HG02943 (cell line): Measurements from ENCODE around the gene LGALS8.
"Not testable (repeated sequence)": the region's sequence is repeated elsewhere in the genome, so short reads cannot be mapped to it uniquely, and the experiment has no call there.

Source experiments
- ATAC-seq: cut with Tn5 transposase; IDR thresholded peaks from one replicate; pipeline ENCODE4 v1.9.1; 2021; ENCODE audit warnings: mild to moderate bottlenecking, low read depth, moderate library complexity; ENCODE audit not compliant: unreplicated experiment

Gene LGALS8

DNA sequence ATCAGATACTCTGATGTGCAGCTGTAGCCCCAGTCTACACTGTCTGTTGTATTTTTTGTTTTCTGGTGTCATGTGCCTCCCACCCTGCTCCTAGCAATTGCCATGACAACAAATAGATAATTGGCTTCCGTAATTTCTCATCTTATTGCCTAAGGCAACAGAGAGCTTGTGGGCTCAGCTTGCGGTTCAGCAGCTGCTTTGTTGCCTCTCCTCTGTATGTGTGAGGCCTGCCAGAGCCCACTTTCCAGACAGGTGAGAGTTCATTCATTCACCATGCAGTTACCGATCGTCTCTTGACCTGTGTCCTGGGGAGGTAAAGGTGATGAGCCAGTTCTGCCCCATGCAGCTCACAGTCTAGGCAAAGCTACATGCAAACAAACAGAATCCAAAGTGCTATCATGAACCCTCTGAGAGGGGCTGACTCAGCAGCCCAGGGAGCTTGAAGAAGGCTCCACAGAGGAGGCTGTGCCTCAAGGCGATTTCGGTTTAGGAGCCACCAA, 11.9 kb downstream of the LGALS8 start:
- ATAC-seq = no peak

DNA sequence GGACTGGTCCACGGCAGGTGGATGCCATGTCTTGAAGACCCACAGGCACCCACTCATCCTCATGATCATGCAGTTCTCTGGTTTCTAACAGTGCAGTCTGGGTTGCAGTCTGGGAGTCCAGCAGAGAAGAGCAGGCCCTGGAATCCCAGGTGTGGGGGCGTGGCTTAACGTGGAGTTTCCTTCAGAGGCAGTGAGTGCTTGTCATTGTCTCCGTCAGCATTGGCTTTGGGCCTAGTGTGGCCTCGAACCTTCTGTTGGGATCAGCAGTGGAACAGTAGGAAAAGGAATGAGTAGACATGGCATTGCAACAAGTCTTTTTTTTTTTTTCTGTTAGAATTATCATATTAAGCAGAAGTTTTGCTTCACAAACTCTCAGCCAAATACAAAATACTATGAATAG, 12.8 kb downstream of the LGALS8 start:
- no peak for ATAC-seq

DNA sequence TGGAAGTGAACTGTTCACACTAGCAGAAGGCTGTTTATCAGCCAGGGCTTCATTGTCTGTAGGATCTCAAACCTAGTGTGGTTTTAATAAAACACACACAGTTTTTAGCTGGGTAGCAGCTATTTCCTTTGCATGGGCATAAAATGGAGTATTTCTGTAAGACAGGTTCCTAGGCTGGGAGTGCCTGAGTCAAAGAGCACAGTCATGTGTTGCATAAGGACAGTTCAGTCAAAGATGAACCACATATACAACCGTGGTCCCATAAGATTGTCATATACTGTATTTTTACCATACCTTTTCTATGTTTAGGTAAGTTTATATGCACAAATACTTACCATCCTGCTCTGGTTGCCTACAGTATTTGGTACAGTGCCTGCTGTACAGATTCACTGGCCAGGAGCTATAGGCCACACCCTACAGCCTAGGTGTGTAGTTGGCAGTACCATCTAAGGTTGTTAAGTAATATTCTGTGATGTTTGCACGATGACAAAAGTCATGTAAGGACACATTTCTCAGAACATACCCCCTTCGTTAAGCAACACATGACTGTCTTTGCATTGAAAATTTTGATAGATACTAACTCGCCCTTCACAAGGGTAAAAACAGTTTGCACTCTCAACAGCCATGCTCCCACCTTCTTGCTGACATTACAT, 17.2 kb downstream of the LGALS8 start:
- no peak for ATAC-seq

DNA sequence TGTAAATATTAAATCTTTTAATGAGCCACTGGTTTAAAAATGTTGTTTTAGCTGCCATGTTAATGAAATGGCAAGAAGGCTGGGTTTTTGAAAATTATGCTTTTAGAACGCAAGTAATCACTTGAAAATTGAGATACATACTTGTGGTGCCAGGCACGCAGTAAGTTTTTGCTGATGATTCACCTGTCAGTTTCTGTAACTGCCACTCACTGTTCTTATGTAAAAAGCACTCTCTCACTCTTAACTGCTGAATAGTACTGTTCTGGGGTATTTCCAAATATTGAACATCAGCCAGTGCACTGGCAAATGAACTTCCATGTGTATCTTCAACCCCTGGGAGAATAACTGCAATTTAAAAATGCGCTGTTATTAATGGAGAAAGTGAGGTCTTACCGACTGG, 17.9 kb downstream of the LGALS8 start:
- no peak for ATAC-seq

DNA sequence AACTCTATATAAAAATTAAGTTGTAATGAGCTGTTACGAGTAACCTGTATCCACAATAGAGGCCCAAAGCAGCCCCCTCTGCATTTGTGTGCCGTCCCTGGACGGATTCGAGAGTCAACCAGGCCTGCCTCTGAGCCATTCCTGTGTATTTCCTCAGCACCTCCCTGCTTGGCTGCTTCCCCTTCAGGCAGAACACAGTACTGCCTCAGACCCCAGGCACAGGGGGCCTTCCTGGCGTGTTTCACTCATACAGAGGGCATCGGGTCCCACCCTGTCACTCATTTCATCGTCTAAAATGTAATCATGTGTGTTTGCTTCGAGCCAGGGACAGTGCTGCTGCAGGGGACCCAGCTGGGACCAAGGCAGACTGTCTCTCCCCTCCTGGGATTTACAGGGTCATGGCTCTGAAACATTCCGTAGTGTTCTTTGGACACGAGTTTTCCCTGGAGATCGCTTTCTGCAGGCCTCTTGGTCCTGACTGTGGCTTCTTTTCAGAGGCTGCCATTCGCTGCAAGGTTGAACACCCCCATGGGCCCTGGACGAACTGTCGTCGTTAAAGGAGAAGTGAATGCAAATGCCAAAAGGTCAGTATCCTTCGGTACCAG, 19.4 kb downstream of the LGALS8 start:
- no peak for ATAC-seq

DNA sequence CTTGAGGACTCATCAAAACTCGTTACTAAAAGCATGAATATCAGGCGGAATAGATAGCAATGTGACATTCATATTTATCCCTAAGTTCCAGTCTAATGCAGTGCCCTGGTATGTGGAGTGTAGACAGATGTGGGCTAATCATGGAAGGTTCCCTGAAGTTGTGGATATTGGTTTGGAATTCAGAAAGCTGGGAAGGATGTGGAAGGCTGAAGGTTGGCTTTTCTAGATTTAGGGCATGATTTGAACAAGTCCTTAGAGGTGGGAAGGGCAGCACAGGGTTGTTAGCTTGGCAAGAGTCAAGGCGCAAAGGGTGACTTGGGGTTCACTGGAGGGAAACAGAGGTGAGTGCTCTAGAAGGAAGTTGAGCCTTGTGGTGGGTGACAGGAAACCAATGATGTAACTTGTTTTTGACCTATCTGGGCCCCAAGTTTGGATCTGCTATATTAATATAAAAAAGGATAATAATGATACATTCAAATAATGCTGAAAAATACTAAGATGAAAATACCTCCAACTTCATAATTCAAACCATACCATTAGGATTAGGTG, 21.9 kb downstream of the LGALS8 start:
- ATAC-seq = no peak

DNA sequence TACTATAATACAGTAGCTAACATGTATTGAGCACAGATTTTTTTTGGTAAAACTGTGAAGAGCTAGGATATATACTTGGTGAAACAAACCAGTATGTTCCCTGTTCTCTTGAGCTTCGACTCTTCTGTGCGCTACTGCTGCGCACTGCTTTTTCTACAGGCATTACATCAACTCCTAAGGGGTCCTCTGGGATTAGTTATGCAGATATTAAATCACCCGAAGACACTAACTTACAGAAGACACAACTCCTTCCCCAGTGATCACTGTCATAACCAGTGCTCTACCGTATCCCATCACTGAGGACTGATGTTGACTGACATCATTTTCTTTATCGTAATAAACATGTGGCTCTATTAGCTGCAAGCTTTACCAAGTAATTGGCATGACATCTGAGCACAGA, 24.7 kb downstream of the LGALS8 start:
- no peak for ATAC-seq

DNA sequence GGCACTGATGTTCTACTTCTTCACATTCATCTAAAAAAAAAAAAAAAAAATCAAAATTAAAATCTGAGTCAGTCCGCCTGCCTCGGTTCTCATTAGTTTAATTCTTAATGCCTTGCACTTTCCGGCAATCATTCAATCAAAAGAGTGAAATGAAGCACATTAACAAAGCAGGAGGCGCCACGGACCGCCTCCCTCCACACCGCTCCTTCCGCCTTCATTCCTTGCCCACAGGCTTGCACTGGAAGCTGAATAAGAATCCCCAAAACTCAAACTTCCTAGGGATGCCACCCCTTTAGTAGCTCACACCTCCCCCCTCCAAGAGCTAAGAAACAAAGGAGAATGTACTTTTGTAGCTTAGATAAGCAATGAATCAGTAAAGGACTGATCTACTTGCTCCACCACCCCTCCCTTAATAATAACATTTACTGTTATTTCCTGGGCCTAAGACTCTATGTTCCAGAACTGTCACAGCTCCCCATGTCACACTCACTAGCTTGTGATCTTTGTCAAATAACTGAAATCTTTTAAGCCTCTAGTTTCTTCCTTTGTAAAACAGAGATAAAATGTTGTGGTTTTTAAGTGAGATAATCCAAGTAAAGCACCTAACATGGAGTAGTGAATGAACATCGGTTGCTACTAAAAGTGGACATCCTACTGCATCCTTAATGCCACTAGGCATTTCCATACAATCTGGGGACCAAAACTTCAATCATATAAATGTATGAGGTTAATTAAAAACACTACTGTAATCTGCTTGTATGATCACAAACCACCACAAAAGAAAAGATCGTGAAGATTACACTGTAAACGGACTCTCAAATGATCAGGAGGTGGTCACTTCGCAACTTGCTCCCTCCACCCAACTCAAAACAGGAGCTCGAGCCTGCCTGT, 27.4 kb downstream of the LGALS8 start:
- ATAC-seq = no peak

DNA sequence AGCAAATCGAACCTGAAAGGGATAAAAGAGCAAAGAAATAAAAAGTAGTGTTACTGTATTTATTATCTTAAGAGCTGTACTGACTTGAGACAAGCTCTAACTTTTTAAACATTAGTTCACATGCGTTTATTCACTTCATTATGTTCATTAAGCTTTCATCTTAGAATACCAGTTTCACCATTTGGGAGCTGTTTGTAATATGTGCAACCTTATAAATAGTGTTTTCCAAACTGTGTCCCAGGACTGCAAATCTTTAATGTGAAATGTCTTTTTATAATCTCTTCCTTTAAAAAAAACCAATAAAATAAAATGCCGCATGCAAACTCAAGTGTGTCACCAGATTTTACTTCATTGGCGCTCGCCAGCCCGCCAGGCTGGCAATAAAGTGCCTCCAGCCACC, 28.3 kb downstream of the LGALS8 start:
- ATAC-seq = no peak

DNA sequence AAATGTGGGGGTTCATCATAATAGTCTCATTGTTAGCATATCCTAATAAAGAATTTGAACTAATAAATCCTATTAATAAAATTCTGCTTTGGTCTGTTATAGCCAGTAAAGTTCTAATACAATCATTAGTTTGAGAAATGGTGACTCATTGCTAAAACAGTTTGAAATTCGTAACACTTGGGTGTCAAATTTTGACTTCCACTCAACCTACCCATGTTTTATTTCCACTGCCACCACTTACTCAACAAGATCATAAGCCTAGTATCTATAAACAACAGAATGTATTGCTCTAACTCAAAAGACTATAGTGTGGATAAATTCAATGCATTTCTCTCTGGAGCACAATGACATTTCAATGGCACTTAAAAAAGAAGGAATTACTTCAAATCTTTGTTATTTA, 29.1 kb downstream of the LGALS8 start:
- no peak for ATAC-seq

DNA sequence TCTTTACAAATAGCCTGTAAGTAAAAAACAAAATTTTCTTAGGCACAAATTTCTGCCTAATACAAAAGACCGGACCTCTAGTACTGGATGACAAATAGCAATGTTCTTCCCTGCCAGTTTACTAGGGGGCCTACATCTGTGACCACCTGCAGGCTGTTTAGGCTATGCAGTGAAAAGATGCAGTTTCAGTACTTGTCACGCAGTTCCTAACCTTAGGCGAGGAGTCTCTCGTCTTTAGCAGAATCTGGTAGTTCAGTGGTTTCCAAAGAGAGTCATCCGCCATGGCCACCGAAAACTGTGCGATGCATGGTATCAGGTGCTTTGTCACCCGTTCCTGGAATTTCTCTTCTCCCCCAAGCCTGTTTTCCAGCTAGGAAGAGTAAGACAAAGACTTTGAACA, 29.6 kb downstream of the LGALS8 start:
- ATAC-seq = no peak

DNA sequence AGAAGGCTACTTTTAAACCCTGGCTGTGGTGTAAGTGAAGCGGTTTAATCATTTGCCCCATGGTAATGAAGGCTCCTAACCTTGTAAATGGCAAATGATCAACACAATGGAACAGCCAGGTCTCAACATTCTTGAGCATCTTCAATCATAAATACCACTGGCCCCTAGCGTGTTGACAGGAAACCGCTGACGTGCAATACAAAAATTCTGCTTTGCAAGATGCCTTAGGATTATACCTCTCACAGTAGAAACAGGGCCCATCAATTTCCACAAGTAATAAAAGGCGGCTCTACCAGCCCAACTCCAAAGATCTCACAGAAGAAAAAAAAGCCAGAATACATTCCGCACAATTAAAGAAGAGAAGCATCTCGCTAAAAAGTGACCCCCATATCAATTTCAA, 32.8 kb downstream of the LGALS8 start:
- no peak for ATAC-seq

DNA sequence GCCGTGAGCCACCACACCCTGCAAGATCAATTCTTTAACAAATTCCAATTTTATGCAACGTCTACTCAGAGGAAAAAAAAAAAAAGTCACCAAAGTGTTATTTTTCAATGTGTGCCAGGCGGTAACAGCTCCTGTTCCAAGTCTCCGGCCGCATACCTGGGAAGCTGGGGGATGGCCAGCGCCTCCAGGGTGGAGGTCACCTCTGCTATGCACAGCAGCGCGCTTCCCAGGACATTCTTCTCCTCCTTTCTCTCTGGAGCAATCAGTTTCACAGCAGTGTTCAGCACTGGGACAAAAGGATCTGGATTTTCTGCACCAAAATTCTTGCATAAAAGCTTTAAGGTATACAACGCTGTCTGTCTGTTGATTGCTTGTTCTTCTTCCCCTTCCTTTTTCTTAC, 34.3 kb downstream of the LGALS8 start:
- no peak for ATAC-seq

DNA sequence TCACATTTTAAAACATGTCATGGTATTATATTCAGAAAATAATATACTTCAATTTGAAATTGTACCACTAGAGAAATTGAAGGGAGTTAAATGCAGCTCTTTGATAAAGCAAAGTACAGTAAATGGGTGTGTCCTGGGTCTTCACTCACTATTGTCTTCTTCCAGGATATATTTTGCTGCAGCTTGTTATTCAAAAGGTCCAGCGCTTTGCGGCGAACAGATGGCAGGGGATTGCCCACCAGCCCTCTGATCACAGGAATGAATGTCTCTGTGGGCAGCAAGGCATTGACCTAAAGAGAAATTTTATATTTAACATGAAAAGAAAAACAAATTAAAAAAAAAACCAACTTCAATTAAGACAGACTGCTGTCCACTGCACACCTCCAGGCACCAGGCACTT, 35.1 kb downstream of the LGALS8 start:
- no peak for ATAC-seq

DNA sequence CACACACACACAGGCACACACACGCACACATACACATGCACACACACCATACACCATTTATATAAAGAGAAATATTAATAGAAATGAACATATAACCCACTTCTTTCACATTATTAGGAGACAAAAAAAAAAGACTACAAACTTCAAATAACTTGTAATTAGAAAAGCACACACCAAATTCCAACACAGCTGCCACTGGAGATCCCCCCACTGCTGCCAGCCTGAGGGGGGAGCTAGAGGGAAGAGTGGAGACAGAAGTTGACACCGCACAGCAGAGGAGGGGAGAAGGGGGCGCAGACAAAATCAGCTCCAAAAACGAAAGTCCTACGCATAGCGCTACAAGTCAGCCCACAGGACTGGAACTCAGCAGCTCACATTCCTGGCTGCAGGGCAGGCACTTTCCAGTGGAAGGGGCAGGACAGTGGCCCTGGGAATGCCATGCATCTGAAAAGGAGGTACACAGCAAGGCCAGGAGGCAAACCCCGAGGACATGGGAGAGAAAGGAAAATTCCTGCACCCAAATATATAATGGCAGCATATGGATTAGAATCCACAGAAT, 36.5 kb downstream of the LGALS8 start:
- ATAC-seq = no peak

DNA sequence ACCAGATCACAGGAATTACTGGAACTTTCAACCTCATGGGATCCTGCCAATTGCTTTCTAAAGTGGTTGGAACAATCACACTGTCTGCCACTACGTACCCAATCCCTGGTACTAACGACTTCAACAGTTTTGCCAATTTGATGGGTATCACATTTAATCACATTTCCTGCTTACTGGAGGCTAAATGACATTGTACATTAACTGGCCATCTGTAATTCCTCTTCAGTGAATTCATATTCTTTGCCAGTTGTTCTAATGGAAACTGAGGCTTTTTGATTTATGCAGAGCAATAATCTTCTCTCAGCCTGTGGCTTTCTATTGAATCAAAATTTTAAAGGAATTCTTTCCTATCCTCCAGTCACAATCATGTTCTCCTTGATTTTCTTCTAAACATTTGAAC, 38.2 kb downstream of the LGALS8 start:
- ATAC-seq = no peak

DNA sequence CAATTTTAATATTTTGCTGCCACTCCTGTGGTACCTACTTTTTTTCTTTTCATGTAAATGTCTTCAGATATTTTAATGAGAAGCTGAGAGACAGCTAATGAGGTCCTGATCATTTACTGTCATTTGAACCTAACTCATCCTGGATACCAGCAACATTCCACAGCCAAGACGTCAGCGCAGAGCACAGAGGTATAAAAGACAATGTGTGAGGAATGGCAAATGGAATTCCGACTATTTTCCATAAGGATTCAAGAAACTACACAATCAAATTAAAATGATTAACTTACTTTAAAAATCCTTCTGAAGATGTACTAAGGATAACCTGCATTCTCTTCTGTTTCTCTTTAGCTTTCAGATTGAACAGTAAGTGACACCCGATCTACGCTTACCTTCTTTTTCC, 41.7 kb downstream of the LGALS8 start:
- no peak for ATAC-seq

DNA sequence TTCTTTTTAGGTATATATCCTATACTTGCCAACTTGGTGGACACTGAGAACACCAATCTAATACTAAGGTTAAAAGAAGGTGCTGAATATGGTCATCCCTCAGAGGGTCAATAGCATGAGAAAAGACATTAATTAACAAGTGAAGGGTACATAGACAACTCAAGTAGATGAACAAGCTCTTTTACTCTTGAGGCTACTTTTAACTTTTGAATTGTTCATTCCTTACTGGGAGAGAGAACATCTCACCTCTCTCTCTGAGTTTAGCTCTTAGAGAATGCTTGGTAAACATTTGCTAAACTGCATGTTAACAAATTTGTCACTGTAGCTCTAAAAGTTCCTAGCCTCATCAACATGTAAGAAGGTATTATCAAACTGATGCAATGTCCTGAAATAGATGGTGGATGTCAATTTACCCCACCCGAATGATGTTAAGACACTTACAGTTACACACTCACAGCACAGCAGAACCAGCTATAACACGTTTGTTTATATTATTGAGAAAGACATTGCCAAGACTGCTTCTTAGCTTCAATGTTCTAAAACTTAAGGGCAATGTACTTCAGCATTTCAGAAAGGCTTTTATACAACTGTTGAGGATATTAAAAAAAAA, 44.6 kb downstream of the LGALS8 start:
- no peak for ATAC-seq

DNA sequence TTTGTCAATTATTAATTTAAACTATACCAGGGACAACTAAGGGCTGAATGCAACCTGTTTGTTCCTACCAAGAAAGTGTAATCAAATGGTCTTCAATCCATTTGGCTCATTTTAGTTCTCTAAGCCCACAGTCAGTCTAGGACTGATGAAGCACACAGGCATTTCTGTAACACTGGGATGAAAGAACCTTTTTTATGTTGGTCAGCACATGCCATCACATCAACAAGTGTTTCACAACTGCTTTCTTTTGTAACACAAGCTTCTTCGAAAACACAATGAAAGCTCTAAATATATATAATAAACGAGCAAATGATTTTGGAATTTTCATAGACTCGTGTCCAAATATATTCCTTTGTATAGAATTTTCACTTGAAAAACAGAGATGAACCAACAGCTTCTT, 51.7 kb downstream of the LGALS8 start:
- no peak for ATAC-seq

DNA sequence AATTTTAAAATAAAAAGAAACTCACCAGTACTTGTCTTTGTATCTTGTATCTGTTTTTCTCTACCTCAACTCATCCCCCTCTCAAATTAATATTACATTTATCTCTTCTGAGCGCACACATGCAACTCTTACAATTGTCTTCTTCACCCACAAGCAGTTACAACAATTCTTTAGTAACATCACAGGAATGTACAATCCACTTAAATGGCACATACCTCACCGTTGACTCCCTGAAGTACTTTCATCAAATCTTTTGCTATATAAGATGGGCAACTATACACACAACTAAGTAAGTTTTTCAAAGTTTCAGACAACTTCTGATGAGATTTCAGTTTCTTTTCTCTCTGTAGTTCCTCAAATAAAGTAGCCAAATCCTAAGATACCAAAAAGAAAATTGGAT, 52.2 kb downstream of the LGALS8 start:
- ATAC-seq = no peak

DNA sequence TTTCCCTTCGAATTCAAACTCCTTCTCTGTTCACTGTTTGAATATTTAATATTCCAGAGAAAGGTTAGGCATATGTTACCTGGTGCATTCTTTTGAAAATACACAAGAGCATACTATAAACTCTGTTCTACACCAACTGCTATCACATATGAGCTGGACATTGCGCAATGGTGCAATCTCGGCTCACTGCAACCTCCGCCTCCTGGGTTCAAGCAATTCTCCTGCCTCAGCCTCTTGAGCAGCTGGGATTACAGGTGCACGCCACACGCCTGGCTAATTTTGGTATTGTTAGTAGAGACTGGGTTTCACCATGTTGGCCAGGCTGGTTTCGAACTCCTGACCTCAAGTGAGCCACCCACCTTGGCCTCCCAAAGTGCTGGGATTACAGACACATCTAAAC, 53.3 kb downstream of the LGALS8 start:
- ATAC-seq = not testable (repeated sequence)
